ENCODE data around the gene PIEZO1. TPM values are rescaled to one million over a fixed set of nuclear protein-coding genes. Genes with fewer than 3 reads are reported as not detected.

The PIEZO1 gene
- polyA plus RNA-seq, 1 of the 3 experiments (the other 2 are of a cell fraction), result 184 TPM

DNA sequence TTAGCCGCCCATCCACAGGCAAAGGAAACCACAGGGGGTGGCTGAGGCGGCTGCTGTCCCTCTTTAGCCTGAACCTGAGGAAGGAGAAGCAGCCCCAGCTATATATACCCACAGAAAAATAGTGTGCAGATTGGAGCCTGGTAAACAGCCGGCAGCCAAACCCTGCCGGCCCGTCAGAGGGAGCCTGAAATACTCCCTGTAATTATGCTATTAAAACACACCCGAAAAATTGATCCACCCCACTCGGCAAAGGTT lies 6.8 kb downstream of the PIEZO1 start:
- Histone ChIP-seq H3K9me2 (no peaks in the 10 kb centered on the region), H3K4me1 (ENCODE audit: control insufficient read depth in 1 of 2, insufficient read depth in 2 of 2, low read depth in 1 of 2, low read length in 1 of 2) (peaks cover 0 to 46% of the 10 kb centered on the region in 2 experiments; a peak in 3 of 4 replicates), H4K20me1 (ENCODE audit: insufficient read depth) (peaks cover 98% of the 10 kb centered on the region), H3K27me3 (ENCODE audit: insufficient read depth) (no peaks in the 10 kb centered on the region), H3K4me3 (ENCODE audit: low read depth in 2 of 2, low read length in 1 of 2) (no peak overlapping the region), H3K9ac (no peak overlapping the region), H3K27ac (ENCODE audit: low read depth in 2 of 2, low read length in 1 of 2) (no peak overlapping the region), H2AFZ (ENCODE audit: low read depth) (no peak overlapping the region), H3K4me2 (no peak overlapping the region), H3K79me2 (ENCODE audit: insufficient read depth) (peaks cover 100% of the 10 kb centered on the region), H3K9me3 (no peaks in the 10 kb centered on the region), H3F3A (replicated peaks; ENCODE audit: insufficient read depth) (peaks cover 21% of the 10 kb centered on the region), H3K36me3 (replicated peaks in 1 of 2; ENCODE audit: control insufficient read depth in 1 of 2, insufficient read depth in 2 of 2, low read length in 1 of 2) (no peaks in the 10 kb centered on the region)
- ChIA-PET POLR2A (no interaction called here), CTCF (no interaction called here)
- no peak for DNase-seq
- TF ChIP-seq MEF2A (IDR thresholded peaks at IDR 0.05; ENCODE audit: borderline replicate concordance, low read depth) (no peak), CTCF (IDR thresholded peaks at IDR 0.05) (no peak), EP300 (IDR thresholded peaks at IDR 0.05; ENCODE audit: borderline replicate concordance in 1 of 2, low read depth in 1 of 2, low read length in 1 of 2) (no peak), FOSL2 (IDR thresholded peaks at IDR 0.05; ENCODE audit: borderline replicate concordance, low read depth) (no peak), MAX (IDR thresholded peaks at IDR 0.05; ENCODE audit: low read depth) (no peak), TEAD4 (IDR thresholded peaks at IDR 0.05; ENCODE audit: borderline replicate concordance, insufficient read depth) (no peak), ELF1 (IDR thresholded peaks at IDR 0.05) (no peak), JUND (IDR thresholded peaks at IDR 0.05) (no peak), USF1 (IDR thresholded peaks at IDR 0.05; ENCODE audit: borderline replicate concordance, low read depth) (no peak), TCF12 (IDR thresholded peaks at IDR 0.05) (no peak), REST (IDR thresholded peaks at IDR 0.05; ENCODE audit: low read depth, low read length) (no peak), USF2 (IDR thresholded peaks at IDR 0.05; ENCODE audit: borderline replicate concordance, low read depth, low read length) (no peak), IRF3 (IDR thresholded peaks at IDR 0.05; ENCODE audit: low read depth, low read length) (no peak)
- 89% methylated on average over 5 of the region's 7 CpGs for WGBS (ENCODE audit: low lambda C conversion rate)

Measured in SK-N-SH (cell line).